Measurements from ENCODE around the gene ZNF177. TPM values are rescaled to one million over a fixed set of nuclear protein-coding genes. Genes with fewer than 3 reads are reported as not detected.
"Not testable (repeated sequence)": the region's sequence is repeated elsewhere in the genome, so short reads cannot be mapped to it uniquely, and the experiment has no call there.

ZNF177 gene
- polyA plus RNA-seq (2011; rRNA removed) (2.6 and 2.7 TPM in 2 replicates), polyA plus RNA-seq (2017; fragmentation: RNase III; extraction: RNeasy Plus Mini Kit Qiagen cat#74134 plus additional on column Dnase treatment) (0.46 to 0.72 TPM (median 0.49 TPM) in 3 replicates), polyA minus RNA-seq (2011; rRNA and poly(A)+ RNA removed) (0.37 and 0.44 TPM in 2 replicates)
- 0.28 and 0.32 TPM in 2 replicates for polyA plus RNA-seq (2012; cell fraction: cytosol; rRNA removed)
- 0.31 and 0.42 TPM in 2 replicates for polyA plus RNA-seq (2012; cell fraction: nucleus; rRNA removed)

DNA sequence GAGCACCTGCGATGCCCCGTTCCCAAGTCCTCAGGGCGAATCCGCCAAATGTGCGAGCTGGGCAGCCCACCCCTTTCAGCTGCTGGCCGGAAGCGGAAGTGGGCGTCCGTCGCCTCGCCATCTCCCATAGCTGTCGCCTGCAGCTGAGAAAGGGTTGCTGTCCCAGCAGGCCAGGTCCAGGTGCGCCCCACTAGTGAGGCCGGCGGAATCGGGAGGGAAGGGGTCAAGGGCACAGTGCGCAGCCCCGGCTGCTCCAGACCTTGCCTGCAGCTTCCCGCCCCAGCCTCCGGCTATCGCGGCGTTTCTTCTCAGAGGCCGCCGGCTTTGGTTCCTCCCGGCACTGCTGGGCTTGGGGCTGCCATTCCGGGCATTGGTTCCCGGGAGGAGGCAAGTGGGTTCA lies at the start of gene ZNF177:
TSS of gene ZNF177 (plus strand) at position 109 of the 400 bp plus-strand sequence. CDS start 15,299 bp downstream, outside the sequence.
- TF ChIP-seq JUNB (IDR thresholded peaks at IDR 0.05) (no peak), FOXS1 (CRISPR knock-in tag; IDR thresholded peaks at IDR 0.05) (no peak), RCOR1 (IDR thresholded peaks at IDR 0.05; ENCODE audit: low read depth, low read length) (no peak), HEYL (CRISPR knock-in tag; IDR thresholded peaks at IDR 0.05) (no peak), MAZ (IDR thresholded peaks at IDR 0.05; ENCODE audit: borderline replicate concordance, low read depth, low read length) (no peak), SMC3 (IDR thresholded peaks at IDR 0.05) (no peak), NFE2L2 (conservative IDR thresholded peaks at IDR 0.05; ENCODE audit: low read length) (no peak), RAD21 (conservative IDR thresholded peaks at IDR 0.05 in 1 of 2, IDR thresholded peaks at IDR 0.05 in 1 of 2) (no peak), TP53 (CRISPR knock-in tag; IDR thresholded peaks at IDR 0.05) (no peak)
- TF ChIP-seq, protein P1, sequence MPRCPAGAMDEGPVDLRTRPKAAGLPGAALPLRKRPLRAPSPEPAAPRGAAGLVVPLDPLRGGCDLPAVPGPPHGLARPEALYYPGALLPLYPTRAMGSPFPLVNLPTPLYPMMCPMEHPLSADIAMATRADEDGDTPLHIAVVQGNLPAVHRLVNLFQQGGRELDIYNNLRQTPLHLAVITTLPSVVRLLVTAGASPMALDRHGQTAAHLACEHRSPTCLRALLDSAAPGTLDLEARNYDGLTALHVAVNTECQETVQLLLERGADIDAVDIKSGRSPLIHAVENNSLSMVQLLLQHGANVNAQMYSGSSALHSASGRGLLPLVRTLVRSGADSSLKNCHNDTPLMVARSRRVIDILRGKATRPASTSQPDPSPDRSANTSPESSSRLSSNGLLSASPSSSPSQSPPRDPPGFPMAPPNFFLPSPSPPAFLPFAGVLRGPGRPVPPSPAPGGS (IDR thresholded peaks at IDR 0.05) = no peak
- no peak for DNase-seq (ENCODE audit: low read depth in 1 of 2, low spot score in 1 of 2)
- ChIA-PET POLR2A (no interaction called here), CTCF (no interaction called here)
- H3K4me3 ChIP-seq = no peak within 1 kb of the TSS
- no peaks in the 10 kb centered on the region for H3K4me1 ChIP-seq
- 64% methylated on average over 11 of the region's 28 CpGs for WGBS (ENCODE audit: missing lambda C conversion rate)
- peaks cover 24% of the 10 kb centered on the region for H3K9me3 ChIP-seq
- H3K27ac ChIP-seq = no peak within 1 kb of the TSS
- no peak within 1 kb of the TSS for H3K4me2 ChIP-seq
- no peak for ATAC-seq
- no peak for FAIRE-seq

DNA sequence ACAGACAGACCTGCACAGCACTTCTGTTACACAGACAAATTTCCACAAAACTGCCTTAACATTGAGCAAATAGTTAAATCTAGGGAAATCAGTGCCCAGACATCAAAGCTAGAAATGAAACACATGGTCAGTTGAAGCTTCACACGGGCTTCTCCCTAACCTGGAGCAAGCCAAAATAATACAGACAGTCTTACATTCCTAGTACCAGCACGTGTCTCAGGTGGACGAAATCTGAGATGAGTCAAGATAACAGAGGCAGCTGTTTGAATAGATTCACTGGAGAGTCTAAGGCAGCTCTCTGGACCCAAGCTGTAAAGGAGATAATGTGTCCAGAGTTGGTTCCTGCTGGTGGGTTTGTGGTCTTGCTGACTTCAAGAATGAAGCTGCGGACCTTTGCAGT lies 49.1 kb upstream of the ZNF177 start:
- Histone ChIP-seq H3K9me3 (peaks cover 25% of the 10 kb centered on the region), H3K27ac (no peak overlapping the region), H3K4me2 (no peak overlapping the region), H3K4me3 (no peak overlapping the region), H3K4me1 (no peaks in the 10 kb centered on the region)
- 3% methylated on average over 4 of the region's 4 CpGs for WGBS (ENCODE audit: missing lambda C conversion rate)
- TF ChIP-seq JUNB (IDR thresholded peaks at IDR 0.05) (no peak), RAD21 (conservative IDR thresholded peaks at IDR 0.05 in 1 of 2, IDR thresholded peaks at IDR 0.05 in 1 of 2) (no peak), HOXB13 (CRISPR knock-in tag; IDR thresholded peaks at IDR 0.05; ENCODE audit: low read depth) (no peak)
- TF ChIP-seq, protein P2, sequence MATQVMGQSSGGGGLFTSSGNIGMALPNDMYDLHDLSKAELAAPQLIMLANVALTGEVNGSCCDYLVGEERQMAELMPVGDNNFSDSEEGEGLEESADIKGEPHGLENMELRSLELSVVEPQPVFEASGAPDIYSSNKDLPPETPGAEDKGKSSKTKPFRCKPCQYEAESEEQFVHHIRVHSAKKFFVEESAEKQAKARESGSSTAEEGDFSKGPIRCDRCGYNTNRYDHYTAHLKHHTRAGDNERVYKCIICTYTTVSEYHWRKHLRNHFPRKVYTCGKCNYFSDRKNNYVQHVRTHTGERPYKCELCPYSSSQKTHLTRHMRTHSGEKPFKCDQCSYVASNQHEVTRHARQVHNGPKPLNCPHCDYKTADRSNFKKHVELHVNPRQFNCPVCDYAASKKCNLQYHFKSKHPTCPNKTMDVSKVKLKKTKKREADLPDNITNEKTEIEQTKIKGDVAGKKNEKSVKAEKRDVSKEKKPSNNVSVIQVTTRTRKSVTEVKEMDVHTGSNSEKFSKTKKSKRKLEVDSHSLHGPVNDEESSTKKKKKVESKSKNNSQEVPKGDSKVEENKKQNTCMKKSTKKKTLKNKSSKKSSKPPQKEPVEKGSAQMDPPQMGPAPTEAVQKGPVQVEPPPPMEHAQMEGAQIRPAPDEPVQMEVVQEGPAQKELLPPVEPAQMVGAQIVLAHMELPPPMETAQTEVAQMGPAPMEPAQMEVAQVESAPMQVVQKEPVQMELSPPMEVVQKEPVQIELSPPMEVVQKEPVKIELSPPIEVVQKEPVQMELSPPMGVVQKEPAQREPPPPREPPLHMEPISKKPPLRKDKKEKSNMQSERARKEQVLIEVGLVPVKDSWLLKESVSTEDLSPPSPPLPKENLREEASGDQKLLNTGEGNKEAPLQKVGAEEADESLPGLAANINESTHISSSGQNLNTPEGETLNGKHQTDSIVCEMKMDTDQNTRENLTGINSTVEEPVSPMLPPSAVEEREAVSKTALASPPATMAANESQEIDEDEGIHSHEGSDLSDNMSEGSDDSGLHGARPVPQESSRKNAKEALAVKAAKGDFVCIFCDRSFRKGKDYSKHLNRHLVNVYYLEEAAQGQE (IDR thresholded peaks at IDR 0.05) = no peak
- TF ChIP-seq, protein P3, sequence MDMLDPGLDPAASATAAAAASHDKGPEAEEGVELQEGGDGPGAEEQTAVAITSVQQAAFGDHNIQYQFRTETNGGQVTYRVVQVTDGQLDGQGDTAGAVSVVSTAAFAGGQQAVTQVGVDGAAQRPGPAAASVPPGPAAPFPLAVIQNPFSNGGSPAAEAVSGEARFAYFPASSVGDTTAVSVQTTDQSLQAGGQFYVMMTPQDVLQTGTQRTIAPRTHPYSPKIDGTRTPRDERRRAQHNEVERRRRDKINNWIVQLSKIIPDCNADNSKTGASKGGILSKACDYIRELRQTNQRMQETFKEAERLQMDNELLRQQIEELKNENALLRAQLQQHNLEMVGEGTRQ (IDR thresholded peaks at IDR 0.05) = no peak
- ChIA-PET POLR2A (no interaction called here), CTCF (no interaction called here)
- no peak for DNase-seq (ENCODE audit: low read depth in 1 of 2, low spot score in 1 of 2)
- ATAC-seq = no peak
- no peak for FAIRE-seq

DNA sequence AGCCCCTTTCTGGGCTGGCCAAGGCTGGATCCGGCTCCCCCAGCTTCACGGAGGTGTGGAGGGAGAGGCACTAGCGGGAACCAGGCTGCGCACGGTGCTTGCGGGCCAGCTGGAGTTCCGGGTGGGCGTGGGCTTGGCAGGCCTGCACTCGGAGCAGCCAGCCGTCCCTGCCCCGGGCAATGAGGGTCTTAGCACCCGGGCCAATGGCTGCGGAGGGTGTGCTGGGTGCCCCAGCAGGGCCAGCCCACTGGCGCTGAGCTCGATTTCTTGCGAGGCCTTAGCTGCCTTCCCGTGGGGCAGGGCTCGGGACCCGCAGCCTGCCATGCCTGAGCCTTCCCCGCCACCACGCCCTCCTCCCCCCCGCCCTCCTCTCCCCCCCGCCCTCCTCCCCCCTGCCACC lies 41.5 kb upstream of the ZNF177 start:
- FAIRE-seq (no peak), ATAC-seq (no peak), DNase-seq (ENCODE audit: low read depth in 1 of 2, low spot score in 1 of 2) (no peak)
- Histone ChIP-seq H3K4me2 (no peak overlapping the region), H3K4me3 (no peak overlapping the region), H3K27ac (no peak overlapping the region), H3K9me3 (peaks cover 25% of the 10 kb centered on the region), H3K4me1 (no peaks in the 10 kb centered on the region)
- CTCF ChIA-PET = no interaction called here
- WGBS (ENCODE audit: missing lambda C conversion rate) = 56% methylated on average over 7 of the region's 23 CpGs
- TF ChIP-seq, protein P3 (IDR thresholded peaks at IDR 0.05) = no peak
- TF ChIP-seq, protein P4, sequence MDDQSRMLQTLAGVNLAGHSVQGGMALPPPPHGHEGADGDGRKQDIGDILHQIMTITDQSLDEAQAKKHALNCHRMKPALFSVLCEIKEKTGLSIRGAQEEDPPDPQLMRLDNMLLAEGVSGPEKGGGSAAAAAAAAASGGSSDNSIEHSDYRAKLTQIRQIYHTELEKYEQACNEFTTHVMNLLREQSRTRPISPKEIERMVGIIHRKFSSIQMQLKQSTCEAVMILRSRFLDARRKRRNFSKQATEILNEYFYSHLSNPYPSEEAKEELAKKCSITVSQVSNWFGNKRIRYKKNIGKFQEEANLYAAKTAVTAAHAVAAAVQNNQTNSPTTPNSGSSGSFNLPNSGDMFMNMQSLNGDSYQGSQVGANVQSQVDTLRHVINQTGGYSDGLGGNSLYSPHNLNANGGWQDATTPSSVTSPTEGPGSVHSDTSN (IDR thresholded peaks at IDR 0.05) = no peak
- no peak for TF ChIP-seq FOSB (CRISPR knock-in tag; IDR thresholded peaks at IDR 0.05)
- no peak for TF ChIP-seq CBX8 (IDR thresholded peaks at IDR 0.05)
- TF ChIP-seq MAZ (IDR thresholded peaks at IDR 0.05; ENCODE audit: borderline replicate concordance, low read depth, low read length) = no peak
- TF ChIP-seq RCOR1 (IDR thresholded peaks at IDR 0.05; ENCODE audit: low read depth, low read length) = no peak
- TF ChIP-seq HOXB13 (CRISPR knock-in tag; IDR thresholded peaks at IDR 0.05; ENCODE audit: low read depth) = no peak
- POLR2A ChIA-PET = no interaction called here

DNA sequence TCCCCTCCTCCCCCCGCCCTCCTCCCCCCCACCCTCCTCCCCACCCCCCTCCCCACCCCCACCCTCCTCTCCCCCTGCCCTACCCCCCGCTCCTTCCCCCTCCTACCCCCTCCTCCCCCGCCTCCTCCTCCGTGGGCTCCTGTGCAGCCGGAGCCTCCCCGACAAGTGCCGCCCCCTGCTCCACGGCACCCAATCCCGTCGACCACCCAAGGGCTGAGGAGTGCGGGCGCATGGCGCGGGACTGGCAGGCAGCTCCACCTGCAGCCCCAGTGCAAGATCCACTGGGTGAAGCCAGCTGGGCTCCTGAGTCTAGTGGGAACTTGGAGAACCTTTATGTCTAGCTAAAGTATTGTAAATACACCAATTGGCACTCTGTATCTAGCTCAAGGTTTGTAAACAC lies 41.1 kb upstream of the ZNF177 start:
- CTCF ChIA-PET; H3K4me2 ChIP-seq; ATAC-seq; FAIRE-seq; H3K4me1 ChIP-seq; H3K4me3 ChIP-seq; H3K27ac ChIP-seq; DNase-seq (ENCODE audit: low read depth in 1 of 2, low spot score in 1 of 2); POLR2A ChIA-PET: not testable (repeated sequence)
- WGBS (ENCODE audit: missing lambda C conversion rate) = no CpG with 5 or more reads among the region's 14 CpGs
- H3K9me3 ChIP-seq = peaks cover 25% of the 10 kb centered on the region

DNA sequence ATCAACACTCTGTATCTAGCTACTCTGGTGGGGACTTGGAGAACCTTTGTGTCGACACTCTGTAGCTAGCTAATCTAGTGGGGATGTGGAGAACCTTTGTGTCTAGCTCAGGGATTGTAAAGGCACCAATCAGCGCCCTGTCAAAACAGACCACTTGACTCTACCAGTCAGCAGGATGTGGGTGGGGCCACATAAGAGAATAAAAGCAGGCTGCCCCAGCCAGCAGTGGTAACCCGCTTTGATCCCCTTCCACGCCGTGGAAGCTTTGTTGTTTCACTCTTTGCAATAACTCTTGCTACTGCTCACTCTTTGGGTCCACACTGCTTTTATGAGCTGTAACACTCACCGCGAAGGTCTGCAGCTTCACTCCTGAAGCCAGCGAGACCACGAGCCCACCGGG lies 40.6 kb upstream of the ZNF177 start:
- H3K4me3 ChIP-seq; ATAC-seq; DNase-seq (ENCODE audit: low read depth in 1 of 2, low spot score in 1 of 2); H3K4me2 ChIP-seq; CTCF ChIA-PET; FAIRE-seq; POLR2A ChIA-PET; H3K4me1 ChIP-seq; H3K27ac ChIP-seq: not testable (repeated sequence)
- peaks cover 29% of the 10 kb centered on the region for H3K9me3 ChIP-seq
- WGBS (ENCODE audit: missing lambda C conversion rate) = 84% methylated on average over 8 of the region's 10 CpGs
